DND-41 (cell line): Measurements from ENCODE around the gene ABCC12.

Experiments
- ATAC-seq: fragments of 200-7000 bp; cut with Tn5 transposase; 3 replicates; pipeline ENCODE4 v1.9.1; 2021; ENCODE audit warnings: low read depth; ENCODE audit not compliant: insufficient read depth
- DNase-seq: peaks from one replicate; pipeline ENCODE4 v3.0.0-alpha.2; 2020
- H2AFZ ChIP-seq: 2 replicates; pipeline ENCODE4 v1.6.0; 2012; ENCODE audit warnings: low read depth, low read length
- H3K27ac ChIP-seq: 2 replicates; pipeline ENCODE4 v1.5.1; 2012; ENCODE audit warnings: low read length, inconsistent platforms
- H3K27me3 ChIP-seq: fragments of 200-600 bp; sonication (generic); 2 replicates; pipeline ENCODE4 v1.6.0; 2012; ENCODE audit warnings: low read length, mild to moderate bottlenecking, inconsistent platforms; ENCODE audit not compliant: insufficient read depth, poor library complexity
- H3K36me3 ChIP-seq: 2 replicates; pipeline ENCODE4 v1.5.1; 2012; ENCODE audit warnings: low read length, inconsistent platforms; ENCODE audit not compliant: insufficient read depth
- H3K4me1 ChIP-seq: 2 replicates; pipeline ENCODE4 v1.5.1; 2012; ENCODE audit warnings: mild to moderate bottlenecking, low read length; ENCODE audit not compliant: insufficient read depth
- H3K4me2 ChIP-seq: 2 replicates; pipeline ENCODE4 v1.6.0; 2012; ENCODE audit warnings: mild to moderate bottlenecking, moderate library complexity, low read length, inconsistent platforms; ENCODE audit not compliant: insufficient read depth
- H3K4me3 ChIP-seq, 2 experiments: fragments of 200-600 bp in 1 of 2; shearing (Covaris generic) in 1 of 2; 2 replicates each; pipeline ENCODE4 v1.5.1; 2012 to 2016; ENCODE audit warnings: inconsistent platforms in 2 of 2, low read length in 2 of 2, mild to moderate bottlenecking in 2 of 2, low read depth in 1 of 2, moderate library complexity in 1 of 2
- H3K79me2 ChIP-seq: 2 replicates; pipeline ENCODE4 v1.6.0; 2012; ENCODE audit warnings: low read length, inconsistent platforms; ENCODE audit not compliant: insufficient read depth
- H3K9ac ChIP-seq: 2 replicates; pipeline ENCODE4 v1.6.0; 2012; ENCODE audit warnings: low read depth, mild to moderate bottlenecking, inconsistent platforms, low read length, moderate library complexity
- H3K9me3 ChIP-seq: 2 replicates; pipeline ENCODE4 v1.5.1; 2012; ENCODE audit warnings: low read length, moderate library complexity, mild to moderate bottlenecking, inconsistent platforms; ENCODE audit not compliant: insufficient read depth, severe bottlenecking
- H4K20me1 ChIP-seq: 2 replicates; pipeline ENCODE4 v1.6.0; 2012; ENCODE audit warnings: low read length; ENCODE audit not compliant: insufficient read depth
- EZH2 ChIP-seq: IDR thresholded peaks from 3 replicates; pipeline ENCODE4 v1.6.1; 2012; ENCODE audit warnings: borderline replicate concordance, low read depth, mild to moderate bottlenecking, moderate library complexity, low read length, inconsistent platforms; ENCODE audit not compliant: severe bottlenecking
- TF ChIP-seq, protein P1 (sequence below): IDR thresholded peaks from 2 replicates; pipeline ENCODE4 v1.5.1; 2012; ENCODE audit warnings: borderline replicate concordance, low read length, moderate library complexity, mild to moderate bottlenecking; ENCODE audit not compliant: poor library complexity, severe bottlenecking; ENCODE audit errors: extremely low read depth

Gene ABCC12

DNA sequence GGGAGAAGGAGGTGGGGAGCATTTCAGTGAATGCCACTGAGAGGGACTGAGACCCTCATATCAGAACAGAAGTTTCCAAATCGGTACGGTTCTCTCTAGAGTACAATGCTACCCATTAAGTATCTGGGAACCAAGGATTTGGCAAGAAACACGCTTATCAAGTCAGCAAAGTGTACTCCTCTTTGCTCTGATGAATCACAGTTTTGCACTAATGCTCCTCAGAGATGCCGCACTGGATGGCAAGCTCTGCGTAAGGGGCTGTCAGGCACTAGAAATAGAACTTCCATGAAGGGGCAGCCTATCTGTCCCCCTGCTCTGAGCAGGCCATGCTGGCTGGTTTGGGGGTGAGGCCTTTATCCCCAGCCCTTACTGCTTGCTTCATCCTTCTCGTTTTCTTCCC lies 4.8 kb upstream of the ABCC12 start:
- H2AFZ ChIP-seq = no peak overlapping the region
- no peaks in the 10 kb centered on the region for H3K79me2 ChIP-seq
- no peak overlapping the region for H3K4me2 ChIP-seq
- peaks cover 8% of the 10 kb centered on the region for H3K27me3 ChIP-seq
- no peaks in the 10 kb centered on the region for H4K20me1 ChIP-seq
- ATAC-seq = no peak
- TF ChIP-seq EZH2 = no peak
- H3K9ac ChIP-seq = no peak overlapping the region
- no peaks in the 10 kb centered on the region for H3K9me3 ChIP-seq
- DNase-seq = no peak
- no peak overlapping the region for H3K4me3 ChIP-seq
- no peaks in the 10 kb centered on the region for H3K36me3 ChIP-seq
- peaks cover 8% of the 10 kb centered on the region for H3K4me1 ChIP-seq
- no peak overlapping the region for H3K27ac ChIP-seq

DNA sequence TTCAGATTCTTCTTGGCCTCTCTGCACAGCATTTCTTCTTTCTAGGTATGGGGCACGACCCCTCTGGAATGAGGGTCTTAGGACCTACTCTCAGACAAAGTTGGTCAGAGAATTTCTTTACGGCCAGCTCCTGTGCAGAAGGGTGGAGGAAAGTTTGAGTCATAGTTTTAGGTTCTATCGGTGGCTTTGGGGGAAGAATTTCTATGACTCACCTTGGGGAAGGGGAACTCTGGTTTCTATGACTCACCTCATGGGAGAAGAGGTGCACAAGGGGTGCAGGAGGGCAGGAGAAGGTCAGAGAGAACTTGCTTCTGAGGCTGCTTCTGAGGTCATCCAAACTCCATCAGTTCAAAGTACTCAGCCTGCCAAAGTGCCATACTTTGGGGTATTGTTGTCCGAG lies 2.5 kb upstream of the ABCC12 start:
- no peak overlapping the region for H3K27ac ChIP-seq
- H3K4me2 ChIP-seq = no peak overlapping the region
- no peak for ATAC-seq

DNA sequence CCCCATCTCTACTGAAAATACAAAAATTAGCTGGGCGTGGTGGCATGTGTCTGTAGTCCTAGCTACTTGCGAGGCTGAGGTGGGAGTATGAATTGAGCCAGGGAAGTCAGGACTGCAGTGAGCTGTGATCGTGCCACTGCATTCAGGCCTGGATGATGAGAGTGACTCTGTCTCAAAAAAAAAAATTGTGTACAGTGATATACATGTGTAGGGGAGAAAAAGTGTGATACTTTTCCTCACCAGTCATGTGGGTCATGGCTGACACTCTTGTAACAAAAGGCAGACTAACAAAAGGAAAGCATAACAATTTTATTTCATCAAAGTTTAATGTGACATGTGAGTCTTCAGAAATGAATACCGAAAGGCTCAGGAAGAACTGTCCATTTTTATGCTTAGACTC lies 2.0 kb upstream of the ABCC12 start:
- no peak for TF ChIP-seq EZH2
- TF ChIP-seq, protein P1, sequence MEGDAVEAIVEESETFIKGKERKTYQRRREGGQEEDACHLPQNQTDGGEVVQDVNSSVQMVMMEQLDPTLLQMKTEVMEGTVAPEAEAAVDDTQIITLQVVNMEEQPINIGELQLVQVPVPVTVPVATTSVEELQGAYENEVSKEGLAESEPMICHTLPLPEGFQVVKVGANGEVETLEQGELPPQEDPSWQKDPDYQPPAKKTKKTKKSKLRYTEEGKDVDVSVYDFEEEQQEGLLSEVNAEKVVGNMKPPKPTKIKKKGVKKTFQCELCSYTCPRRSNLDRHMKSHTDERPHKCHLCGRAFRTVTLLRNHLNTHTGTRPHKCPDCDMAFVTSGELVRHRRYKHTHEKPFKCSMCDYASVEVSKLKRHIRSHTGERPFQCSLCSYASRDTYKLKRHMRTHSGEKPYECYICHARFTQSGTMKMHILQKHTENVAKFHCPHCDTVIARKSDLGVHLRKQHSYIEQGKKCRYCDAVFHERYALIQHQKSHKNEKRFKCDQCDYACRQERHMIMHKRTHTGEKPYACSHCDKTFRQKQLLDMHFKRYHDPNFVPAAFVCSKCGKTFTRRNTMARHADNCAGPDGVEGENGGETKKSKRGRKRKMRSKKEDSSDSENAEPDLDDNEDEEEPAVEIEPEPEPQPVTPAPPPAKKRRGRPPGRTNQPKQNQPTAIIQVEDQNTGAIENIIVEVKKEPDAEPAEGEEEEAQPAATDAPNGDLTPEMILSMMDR = no peak
- H3K4me1 ChIP-seq = peaks cover 3% of the 10 kb centered on the region

More for the DNA sequence above, 2.5 kb upstream of the ABCC12 start:
- H3K4me3 ChIP-seq = no peak overlapping the region
- H3K9ac ChIP-seq = no peak overlapping the region
- H2AFZ ChIP-seq = no peak overlapping the region
- TF ChIP-seq, protein P1 = no peak
- TF ChIP-seq EZH2 = no peak
- peaks cover 8% of the 10 kb centered on the region for H3K27me3 ChIP-seq
- no peaks in the 10 kb centered on the region for H3K9me3 ChIP-seq
- H4K20me1 ChIP-seq = no peaks in the 10 kb centered on the region
- H3K79me2 ChIP-seq = no peaks in the 10 kb centered on the region
- no peaks in the 10 kb centered on the region for H3K36me3 ChIP-seq
- H3K4me1 ChIP-seq = peaks cover 3% of the 10 kb centered on the region
- no peak for DNase-seq

DNA sequence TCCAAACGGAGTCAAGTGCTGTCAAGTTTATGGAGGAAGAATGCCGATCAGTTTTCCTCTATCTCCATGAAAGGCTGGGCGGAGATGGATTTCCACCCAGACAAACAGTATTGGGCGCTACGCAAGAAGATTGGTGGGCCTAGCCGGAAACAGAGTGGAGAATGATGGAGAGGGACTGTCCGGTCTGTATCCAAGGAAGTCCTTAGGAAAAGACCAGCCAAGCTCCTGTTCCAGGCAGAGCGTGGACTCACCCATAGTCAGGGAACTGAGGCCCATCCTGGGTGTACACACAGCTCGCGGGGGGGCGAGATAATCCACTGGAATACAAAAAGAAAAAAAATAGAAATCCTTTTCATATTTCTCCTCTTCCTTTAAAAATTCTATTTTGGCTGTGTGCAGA lies 1.5 kb upstream of the ABCC12 start:
- Histone ChIP-seq H4K20me1 (no peaks in the 10 kb centered on the region), H2AFZ (no peak overlapping the region), H3K4me1 (peaks cover 3% of the 10 kb centered on the region), H3K79me2 (no peaks in the 10 kb centered on the region), H3K36me3 (no peaks in the 10 kb centered on the region), H3K27me3 (peaks cover 8% of the 10 kb centered on the region), H3K27ac (no peak overlapping the region), H3K9me3 (no peaks in the 10 kb centered on the region), H3K4me3 (no peak overlapping the region), H3K9ac (no peak overlapping the region), H3K4me2 (no peak overlapping the region)
- TF ChIP-seq, protein P1 = no peak
- no peak for TF ChIP-seq EZH2
- DNase-seq (no peak), ATAC-seq (no peak)

More for the DNA sequence above, 2.0 kb upstream of the ABCC12 start:
- Histone ChIP-seq H3K27me3 (peaks cover 8% of the 10 kb centered on the region), H3K27ac (no peak overlapping the region), H3K9ac (no peak overlapping the region), H3K4me2 (no peak overlapping the region), H3K4me3 (no peak overlapping the region), H2AFZ (no peak overlapping the region), H4K20me1 (no peaks in the 10 kb centered on the region), H3K9me3 (no peaks in the 10 kb centered on the region), H3K79me2 (no peaks in the 10 kb centered on the region), H3K36me3 (no peaks in the 10 kb centered on the region)
- ATAC-seq (no peak), DNase-seq (no peak)
